ENCODE data around the gene RALGAPA2. TPM values are rescaled to one million over a fixed set of nuclear protein-coding genes. Genes with fewer than 3 reads are reported as not detected.

The RALGAPA2 gene
- 1.2 to 2.0 TPM (median 1.7 TPM) in 5 replicates for total RNA-seq (2022; extraction: Qiagen RNA extraction)

DNA sequence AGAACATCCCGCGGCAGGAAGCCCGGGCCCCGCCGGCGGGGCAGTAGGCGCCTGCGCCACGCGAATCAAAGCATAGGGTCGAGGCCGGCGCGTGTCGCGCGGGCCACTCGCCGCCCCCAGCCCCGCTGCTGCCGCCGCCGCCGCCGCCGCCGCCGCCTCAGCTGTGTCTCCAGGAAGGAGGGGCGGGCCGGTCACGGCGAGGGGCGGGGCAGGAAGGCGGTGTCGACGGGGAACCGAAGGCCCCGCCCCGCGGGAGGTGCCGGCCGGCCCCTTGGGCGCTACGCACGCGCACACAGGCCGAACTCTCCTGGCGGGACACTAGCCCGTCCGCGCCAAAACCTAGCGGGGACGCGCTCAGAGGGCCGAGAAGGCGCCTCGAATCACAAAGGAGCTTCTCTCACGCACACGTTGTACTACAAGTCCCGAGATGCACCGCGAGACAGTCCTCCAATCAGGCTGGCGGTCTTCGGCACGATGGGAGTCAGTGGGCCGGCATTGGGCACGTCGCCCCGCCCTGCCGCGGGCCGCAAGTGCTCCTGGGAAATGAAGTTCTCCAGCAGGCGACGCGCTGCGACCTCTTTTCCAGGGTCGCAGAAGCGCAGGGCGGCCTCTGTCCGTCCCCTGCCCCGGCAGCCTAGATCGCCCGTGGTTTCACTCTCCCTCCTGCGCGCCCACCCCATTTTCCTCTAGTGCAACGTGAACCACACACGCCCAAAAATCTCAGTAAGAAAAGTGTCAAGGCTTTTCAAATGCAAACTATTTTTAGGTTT is at the start of gene RALGAPA2:
RALGAPA2 (minus strand) TSS at position 171 of the 770 bp plus-strand sequence; CDS start at position 7, 164 bp downstream.

DNA sequence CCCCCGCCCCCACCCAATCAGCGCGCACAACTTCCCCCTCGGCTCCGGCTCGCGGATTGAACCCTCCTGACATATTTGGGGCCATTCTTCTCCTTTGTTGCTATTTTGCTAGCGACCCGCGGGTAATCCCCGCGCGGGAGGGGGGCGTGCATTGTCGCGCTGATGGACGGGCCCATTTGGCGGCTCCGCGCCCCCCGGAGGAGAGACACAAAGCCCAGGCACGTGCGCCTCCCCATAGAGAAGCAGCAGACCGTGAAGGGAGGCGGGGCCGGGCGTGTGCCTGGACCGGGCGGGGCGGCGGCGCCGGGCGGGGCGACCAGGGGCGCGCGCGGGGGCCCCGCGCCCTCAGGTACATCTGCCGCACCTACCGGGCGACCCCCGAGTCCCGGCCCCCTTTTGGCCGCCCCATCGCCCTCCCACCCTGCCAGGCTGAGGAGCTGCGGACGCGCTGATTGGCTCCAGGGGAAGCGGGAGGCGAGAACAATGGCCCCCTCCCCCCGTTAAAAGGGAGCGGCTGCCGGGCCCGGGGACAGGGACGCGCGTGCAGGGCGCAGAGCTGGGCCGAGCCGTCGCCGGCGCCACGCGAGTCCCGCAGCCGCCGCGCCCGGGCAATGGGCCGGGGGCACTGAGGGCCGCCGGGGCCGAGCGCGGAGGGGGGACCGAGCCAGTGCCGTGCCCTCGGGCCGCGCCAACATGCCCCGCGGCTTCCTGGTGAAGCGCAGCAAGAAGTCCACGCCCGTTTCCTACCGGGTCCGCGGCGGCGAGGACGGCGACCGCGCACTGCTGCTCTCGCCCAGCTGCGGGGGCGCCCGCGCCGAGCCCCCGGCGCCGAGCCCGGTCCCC is 344.6 kb downstream of the RALGAPA2 start, which contains the start of gene INSM1:
INSM1 (plus strand) TSS at position 530 of the 843 bp plus-strand sequence; CDS start at position 694, 164 bp downstream.

Measured in A549 treated with dexamethasone at 1 μM for 4 hours (cell line).